ENCODE measurements around the gene SLC38A10. TPM values are rescaled to one million over a fixed set of nuclear protein-coding genes. Genes with fewer than 3 reads are reported as not detected.

SLC38A10 gene
- total RNA-seq, 1 experiment from 2014 or later: 81.4 TPM

DNA sequence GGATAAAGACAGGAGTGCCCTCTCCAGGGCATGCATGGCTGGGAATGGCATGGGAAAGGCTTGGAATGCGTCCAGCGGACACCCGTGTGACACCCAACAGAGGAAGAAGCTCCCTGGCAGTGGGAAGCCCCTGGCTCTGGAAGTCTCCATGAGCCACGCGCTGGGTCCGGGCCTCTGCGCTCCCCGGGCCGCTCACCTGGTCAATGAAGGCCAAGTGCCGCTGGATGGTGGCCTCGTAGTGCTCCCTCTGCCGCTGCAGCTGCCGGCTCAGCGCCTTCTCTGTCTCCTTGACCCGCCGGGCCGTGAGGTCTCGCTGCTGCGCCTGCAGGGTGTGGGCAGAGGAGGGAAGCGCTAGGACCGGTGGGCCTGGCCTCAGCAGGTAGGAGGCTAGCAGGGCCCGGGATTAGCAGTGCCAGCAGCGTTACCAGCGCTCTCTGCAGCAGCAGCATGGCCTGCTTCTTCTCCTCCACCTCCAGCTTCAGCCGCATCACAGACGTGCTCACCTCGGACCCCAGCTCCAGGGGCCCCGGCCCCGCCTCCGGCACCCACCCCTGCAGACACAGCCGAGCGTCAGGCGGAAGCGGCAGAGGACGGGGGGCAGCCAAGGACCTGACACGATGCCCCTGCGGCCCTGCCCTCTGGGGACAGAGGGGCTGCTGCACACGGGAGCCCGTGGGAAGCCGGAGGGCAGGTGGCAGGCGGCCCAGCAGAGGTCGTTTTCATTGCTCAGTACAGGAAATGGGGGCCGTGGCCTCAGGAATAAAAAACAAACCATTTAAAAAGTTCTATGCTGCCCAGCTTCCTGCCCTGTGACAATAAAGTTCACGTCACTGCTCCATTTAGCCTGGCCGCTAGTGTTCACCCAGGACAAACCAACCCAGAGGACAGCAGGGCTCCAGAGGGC lies 98.3 kb downstream of the SLC38A10 start:
- H3K36me3 ChIP-seq: peaks cover 75% of the 10 kb centered on the region
- H3K27ac ChIP-seq: no peak overlapping the region
- no peak for DNase-seq (ENCODE audit: low read depth in 1 of 2, low spot score in 2 of 2)
- no peak overlapping the region for H3K4me3 ChIP-seq
- H3K4me1 ChIP-seq (replicated peaks): peaks cover 4% of the 10 kb centered on the region
- H3K27me3 ChIP-seq (replicated peaks): no peaks in the 10 kb centered on the region
- no peaks in the 10 kb centered on the region for H3K9me3 ChIP-seq (replicated peaks)

DNA sequence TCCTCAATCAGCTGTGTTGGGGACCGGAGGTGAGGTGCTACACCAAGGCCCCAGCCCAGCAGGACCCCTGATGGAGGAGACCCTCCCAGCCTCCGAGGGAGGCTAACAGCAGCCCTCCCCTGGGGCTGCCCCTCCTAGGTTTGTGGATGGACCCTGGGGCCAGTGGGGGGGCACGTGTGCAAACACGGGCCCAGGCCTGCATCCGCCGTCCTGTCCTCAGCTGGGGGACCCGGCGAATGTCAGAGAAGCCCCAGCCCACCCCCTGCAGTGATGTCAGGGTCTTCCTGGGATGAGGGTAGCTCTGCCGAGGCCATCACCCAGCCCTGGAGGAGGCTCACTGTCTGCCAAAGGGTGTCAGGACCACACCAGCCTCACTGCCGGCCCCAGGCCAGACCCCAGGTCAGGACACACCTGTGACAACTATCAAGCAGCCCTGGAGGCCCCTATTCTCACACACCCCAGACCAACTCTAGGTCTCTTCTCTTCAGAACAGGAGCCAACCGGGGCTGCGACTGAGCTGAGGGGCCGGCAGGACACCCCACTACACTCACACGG lies 99.1 kb downstream of the SLC38A10 start:
- DNase-seq (ENCODE audit: low read depth in 1 of 2, low spot score in 2 of 2): no peak
- H3K4me1 ChIP-seq (replicated peaks): peaks cover 4% of the 10 kb centered on the region
- H3K27me3 ChIP-seq (replicated peaks): no peaks in the 10 kb centered on the region
- H3K9me3 ChIP-seq (replicated peaks): no peaks in the 10 kb centered on the region
- peaks cover 73% of the 10 kb centered on the region for H3K36me3 ChIP-seq
- H3K27ac ChIP-seq: no peak overlapping the region
- H3K4me3 ChIP-seq: no peak overlapping the region

Other genes with a start within 250 kb of the SLC38A10 start
- gene PVALEF, start 129.8 kb downstream of the SLC38A10 start, total RNA-seq (2014; rRNA removed; shearing (Covaris generic)): not detected in 2 replicates
- gene AATK, start 129.1 kb downstream of the SLC38A10 start, total RNA-seq (2014; rRNA removed; shearing (Covaris generic)): 0.18 TPM in 1 of 2 replicates, not detected in the other
- 31.7 and 38.2 TPM in 2 replicates for gene CEP131, start 72.3 kb downstream of the SLC38A10 start, total RNA-seq (2014; rRNA removed; shearing (Covaris generic))
- gene TEPSIN, start 56.3 kb downstream of the SLC38A10 start, total RNA-seq (2014; rRNA removed; shearing (Covaris generic)): 20.4 and 27.1 TPM in 2 replicates
- gene NDUFAF8, start 56.0 kb downstream of the SLC38A10 start, total RNA-seq (2014; rRNA removed; shearing (Covaris generic)): 74.0 and 126 TPM in 2 replicates
- 5.7 and 6.6 TPM in 2 replicates for gene BAHCC1, start 100.2 kb upstream of the SLC38A10 start, total RNA-seq (2014; rRNA removed; shearing (Covaris generic))
- gene ACTG1, start 217.5 kb upstream of the SLC38A10 start, total RNA-seq (2014; rRNA removed; shearing (Covaris generic)): 9,784 and 9,807 TPM in 2 replicates
- gene FSCN2, start 233.1 kb upstream of the SLC38A10 start, total RNA-seq (2014; rRNA removed; shearing (Covaris generic)): 0.61 and 1.4 TPM in 2 replicates